Measurements from ENCODE around the gene IDI1.

GRCh38 chr10:1095498-1095897, 46.6 kb upstream of the IDI1 start:
- no peak for TF ChIP-seq FOXA1 (IDR thresholded peaks at IDR 0.05)
- TF ChIP-seq SP1 (IDR thresholded peaks at IDR 0.05): no peak

All from HEK293T (cell line).